ENCODE measurements around the gene GJD4.

Gene GJD4

DNA sequence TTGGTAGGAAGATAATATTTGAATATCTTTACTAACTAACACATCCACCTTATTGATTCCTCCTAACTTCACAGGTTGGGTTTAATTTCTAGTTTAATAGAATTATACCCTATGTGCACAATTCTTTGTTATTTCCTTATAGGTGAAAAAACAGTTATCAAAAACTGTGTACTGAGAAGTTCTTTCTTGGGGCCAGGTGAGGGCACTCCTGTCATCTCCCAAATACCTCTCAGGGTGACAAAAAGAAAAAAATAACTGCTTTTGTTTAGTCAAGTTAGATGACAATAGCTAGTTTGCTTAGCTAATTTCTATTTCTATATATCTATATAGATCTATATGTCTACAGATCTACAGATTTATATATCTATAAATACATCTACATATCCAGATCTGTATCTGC is 26.9 kb downstream of the GJD4 start:
- no peak for DNase-seq

GRCh38 chr10:35633006-35633980 is 28.2 kb downstream of the GJD4 start:
- no peak for DNase-seq

GRCh38 chr10:35635576-35635975 is 30.4 kb downstream of the GJD4 start:
- DNase-seq = peak; percentile 42

GRCh38 chr10:35636956-35637355 is 31.8 kb downstream of the GJD4 start:
- no peak for DNase-seq

GRCh38 chr10:35637462-35637861 is 32.3 kb downstream of the GJD4 start:
- DNase-seq = no peak

DNA sequence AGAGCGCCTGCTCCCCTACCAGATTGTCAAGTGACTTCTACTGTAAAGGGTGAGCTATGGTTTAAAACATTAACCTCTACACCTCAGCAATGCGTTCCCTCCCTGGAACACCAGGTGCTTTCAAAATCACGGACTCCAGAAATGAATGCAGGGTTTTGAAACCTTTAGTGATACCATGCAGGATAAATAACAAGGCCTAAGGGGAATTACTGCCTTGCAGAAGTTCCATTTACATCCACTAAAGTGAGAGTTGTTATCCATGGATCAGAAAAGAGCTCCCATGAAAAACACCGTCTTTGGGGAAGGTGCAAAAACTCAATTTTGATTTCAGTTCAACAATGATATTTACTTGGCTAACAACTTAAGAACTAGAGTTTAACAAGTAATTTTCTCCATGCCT is 33.0 kb downstream of the GJD4 start:
- no peak for DNase-seq

DNA sequence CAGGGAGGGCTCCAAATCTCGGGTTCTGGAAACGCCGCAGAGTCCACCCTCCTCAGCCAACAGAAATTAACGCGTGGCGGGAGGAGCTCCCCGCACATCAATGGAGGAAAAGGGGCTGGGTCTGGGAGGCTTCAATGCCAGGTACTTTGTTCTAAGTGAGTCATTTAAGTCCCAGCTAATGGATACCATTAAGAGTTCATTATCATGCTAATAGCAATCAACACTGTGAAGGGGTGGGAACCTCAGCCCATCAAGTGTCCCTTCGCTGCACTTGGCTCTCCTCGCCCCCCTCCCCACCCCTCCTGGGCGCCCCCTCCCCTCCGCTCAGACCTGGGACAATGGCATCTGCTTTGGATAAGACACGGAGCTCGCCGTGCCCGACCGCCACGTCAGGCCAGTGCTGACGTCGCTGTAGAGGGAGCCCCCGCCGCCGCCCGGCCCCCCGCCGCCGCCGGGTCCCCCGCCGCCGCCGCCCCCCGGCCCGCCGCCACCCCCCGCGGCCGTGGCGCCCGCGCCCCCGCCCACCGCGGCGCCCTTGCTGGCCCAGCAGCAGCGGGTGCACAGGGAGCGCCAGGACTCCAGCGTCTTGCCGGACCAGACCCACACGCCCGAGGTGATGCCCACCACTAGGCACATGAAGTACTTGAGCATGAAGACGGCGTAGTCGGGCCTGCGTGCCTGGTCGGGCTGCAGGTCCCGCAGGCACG is 34.0 kb downstream of the GJD4 start:
- no peak for DNase-seq

DNA sequence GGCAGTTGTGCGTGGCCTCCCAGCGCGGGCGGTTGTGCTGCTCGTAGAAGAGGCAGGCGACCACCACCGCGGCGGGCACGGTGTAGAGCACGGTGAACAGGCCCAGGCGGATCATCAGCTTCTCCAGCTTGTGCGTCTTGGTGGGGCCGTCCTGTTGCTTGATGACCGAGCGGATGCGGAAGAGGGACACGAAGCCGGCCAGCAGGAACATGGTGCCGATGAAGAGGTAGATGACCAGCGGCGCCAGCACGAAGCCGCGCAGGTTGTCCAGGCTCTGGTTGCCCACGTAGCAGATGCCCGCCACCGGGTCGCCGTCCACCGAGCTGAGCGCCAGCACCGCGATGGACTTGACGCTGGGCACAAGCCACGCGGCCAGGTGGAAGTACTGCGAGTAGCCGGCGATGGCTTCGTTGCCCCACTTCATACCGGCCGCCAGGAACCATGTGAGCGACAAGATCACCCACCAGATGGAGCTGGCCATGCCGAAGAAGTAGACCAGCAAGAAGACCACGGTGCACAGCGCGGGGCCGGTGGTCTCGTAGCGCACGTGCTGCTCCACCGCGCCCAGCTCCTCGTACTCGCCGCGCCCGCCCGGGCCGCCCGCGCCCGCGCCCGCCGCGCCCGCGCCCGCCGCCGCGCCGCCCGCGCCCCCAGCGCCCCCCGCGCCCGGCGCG is 34.7 kb downstream of the GJD4 start:
- DNase-seq = no peak

- DNase-seq = no peak
Measured at GRCh38 chr10:35640474-35640873, 35.3 kb downstream of the GJD4 start.

DNA sequence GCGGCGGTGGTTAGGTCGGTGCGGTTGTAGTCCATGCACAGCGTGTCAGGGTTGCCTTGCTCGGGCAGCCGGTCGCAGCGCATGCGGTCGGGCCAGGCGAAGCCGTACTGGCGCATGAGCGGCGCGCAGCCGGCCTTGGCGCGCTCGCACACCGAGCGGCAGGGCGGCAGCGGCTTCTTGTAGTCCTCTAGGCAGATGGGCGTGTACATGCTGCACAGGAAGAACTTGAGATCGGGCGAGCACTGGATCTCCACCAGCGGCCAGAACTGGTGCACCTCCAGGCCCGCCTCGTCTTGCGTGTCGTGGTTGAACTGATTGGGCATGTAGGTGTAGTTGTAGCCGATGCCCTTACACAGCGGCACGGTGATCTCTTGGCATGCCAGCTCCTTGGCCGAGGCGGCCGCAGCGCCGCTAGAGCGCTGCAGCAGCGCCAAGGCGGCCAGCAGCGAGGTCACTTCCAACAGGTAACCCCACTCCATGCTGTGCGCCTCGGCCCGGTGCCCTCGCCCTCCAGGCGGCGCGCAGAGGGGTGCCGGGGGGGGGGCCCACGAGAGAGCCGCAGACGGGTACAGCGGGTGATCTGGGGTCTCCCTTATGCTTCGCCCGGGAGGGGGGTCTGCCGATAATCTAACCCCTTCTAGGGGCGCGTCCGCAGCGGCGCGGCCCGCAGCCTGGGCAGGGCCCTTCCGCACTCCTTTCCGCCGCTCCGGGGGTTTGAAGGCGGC is 36.0 kb downstream of the GJD4 start:
- no peak for DNase-seq

DNA sequence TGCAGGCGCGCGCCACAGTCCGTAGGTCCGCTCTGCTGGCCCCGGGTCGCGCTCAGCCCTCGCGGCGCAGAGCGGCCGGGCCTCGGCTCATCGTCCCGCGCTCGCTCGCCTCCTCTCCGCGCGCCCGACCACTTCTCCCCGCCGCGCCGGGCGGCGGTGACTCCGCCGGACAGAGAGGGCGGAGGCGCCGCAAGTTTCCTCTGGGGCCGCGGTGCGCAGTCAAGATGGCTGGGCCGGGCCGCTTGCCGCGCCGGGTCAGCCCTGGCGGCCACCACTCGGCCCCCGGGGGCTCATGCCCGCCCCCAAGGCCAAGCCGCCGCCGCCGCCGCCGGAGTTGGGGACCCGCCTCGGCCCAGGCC is 36.5 kb downstream of the GJD4 start:
- DNase-seq = no peak

DNA sequence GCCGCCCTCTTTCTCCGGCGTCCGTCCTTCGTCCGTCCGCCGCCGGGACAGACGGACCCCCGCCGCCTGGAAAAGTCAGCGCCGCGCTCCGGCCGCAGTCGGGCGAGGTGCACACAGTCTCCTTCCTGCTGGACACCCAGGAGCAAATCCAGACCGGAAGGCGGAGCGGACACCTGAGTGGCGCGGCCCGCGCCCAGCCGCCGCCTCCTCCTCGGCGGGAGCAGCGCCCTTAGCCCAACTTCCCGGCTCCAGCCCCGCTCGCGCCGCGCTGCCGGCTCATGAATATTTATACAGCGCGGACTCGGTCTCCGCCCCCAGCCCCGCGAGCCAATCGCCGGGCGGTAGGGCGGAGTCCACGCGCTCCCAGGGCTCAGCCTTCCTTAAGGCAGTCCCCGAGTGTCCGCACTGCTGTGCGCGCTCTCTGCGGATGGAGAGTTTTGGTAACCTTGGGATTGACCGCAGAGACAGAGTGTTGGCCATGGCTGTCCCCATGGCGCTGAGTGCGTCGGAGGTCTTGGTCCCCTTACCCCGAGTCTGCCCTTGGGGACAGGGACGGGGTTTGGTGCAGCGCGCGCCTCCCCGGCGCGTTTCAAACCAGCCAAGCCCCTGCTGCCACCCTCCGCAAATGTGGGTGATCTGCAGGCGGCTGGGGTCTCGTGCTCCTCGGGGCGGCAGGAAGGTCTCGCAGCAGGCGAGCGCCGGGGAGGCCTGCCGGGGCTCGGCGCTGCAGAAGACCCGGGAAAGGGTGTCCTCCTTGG is 37.1 kb downstream of the GJD4 start, which contains the start of gene FZD8:
FZD8 (minus strand) TSS at position 262 of the 758 bp plus-strand sequence. CDS start 867 bp downstream, outside the sequence.
- no peak for DNase-seq

DNA sequence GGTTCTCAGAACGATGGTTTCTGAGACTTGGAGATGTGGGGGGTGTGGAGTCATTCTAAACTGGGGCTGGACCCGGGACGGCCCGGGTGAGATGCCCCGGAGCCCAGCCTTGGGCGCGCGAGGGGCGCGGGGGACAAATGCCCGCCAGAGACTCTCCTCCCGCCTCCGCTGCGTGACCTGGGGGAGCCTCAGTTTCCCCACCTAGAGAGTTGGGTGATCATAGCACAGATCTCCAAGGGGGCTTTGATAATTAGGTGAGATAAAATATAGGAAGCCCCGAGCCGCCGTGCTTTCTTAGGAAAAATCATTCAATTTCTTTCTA is 37.6 kb downstream of the GJD4 start:
- no peak for DNase-seq

- no peak for DNase-seq
Measured at GRCh38 chr10:35643151-35644049, 38.3 kb downstream of the GJD4 start.

GRCh38 chr10:35644050-35644950 is 39.2 kb downstream of the GJD4 start:
- DNase-seq = no peak

- DNase-seq = no peak
Measured at GRCh38 chr10:35650894-35651293, 45.8 kb downstream of the GJD4 start.

GRCh38 chr10:35652824-35653223 is 47.7 kb downstream of the GJD4 start:
- no peak for DNase-seq

GRCh38 chr10:35657621-35658020 is 52.5 kb downstream of the GJD4 start:
- DNase-seq = no peak
